ENCODE results near the gene CDC5L. TPM values are rescaled to one million over a fixed set of nuclear protein-coding genes. Genes with fewer than 3 reads are reported as not detected.

CDC5L gene
- total RNA-seq, 1 donor from 2014 or later, result 25.6 TPM

- Mint-ChIP-seq H3K4me3 (no peak overlapping the region), H3K27me3 (ENCODE audit: low read depth) (no peaks in the 10 kb centered on the region), H3K4me1 (peaks cover 1% of the 10 kb centered on the region), H3K27ac (no peak overlapping the region), H3K36me3 (peaks cover 65% of the 10 kb centered on the region), H3K9me3 (peaks cover 23% of the 10 kb centered on the region)
- DNase-seq (ENCODE audit: low spot score in 2 of 2, unreplicated experiment in 2 of 2), result no peak
- no peak for TF ChIP-seq CTCF (IDR thresholded peaks at IDR 0.05; ENCODE audit: unreplicated experiment)
These were observed 20.6 kb downstream of the CDC5L start for GRCh38 chr6:44407951-44408670.

GRCh38 chr6:44409207-44409794, 21.8 kb downstream of the CDC5L start:
- Mint-ChIP-seq H3K36me3 (peaks cover 65% of the 10 kb centered on the region), H3K4me3 (no peak overlapping the region), H3K27me3 (ENCODE audit: low read depth) (no peaks in the 10 kb centered on the region), H3K27ac (no peak overlapping the region), H3K4me1 (peaks cover 1% of the 10 kb centered on the region), H3K9me3 (peaks cover 18% of the 10 kb centered on the region)
- TF ChIP-seq CTCF (IDR thresholded peaks at IDR 0.05; ENCODE audit: unreplicated experiment), result no peak
- no peak for DNase-seq (ENCODE audit: low spot score in 2 of 2, unreplicated experiment in 2 of 2)

GRCh38 chr6:44410363-44410762, 22.9 kb downstream of the CDC5L start:
- H3K4me3 Mint-ChIP-seq, result no peak overlapping the region
- H3K27ac Mint-ChIP-seq, result no peak overlapping the region
- TF ChIP-seq CTCF (IDR thresholded peaks at IDR 0.05; ENCODE audit: unreplicated experiment), result no peak
- H3K4me1 Mint-ChIP-seq, result peaks cover 1% of the 10 kb centered on the region
- H3K27me3 Mint-ChIP-seq (ENCODE audit: low read depth), result no peaks in the 10 kb centered on the region
- H3K36me3 Mint-ChIP-seq, result peaks cover 68% of the 10 kb centered on the region
- DNase-seq (ENCODE audit: low spot score in 2 of 2, unreplicated experiment in 2 of 2), result no peak
- peaks cover 18% of the 10 kb centered on the region for H3K9me3 Mint-ChIP-seq

GRCh38 chr6:44411141-44411540, 23.6 kb downstream of the CDC5L start:
- DNase-seq (ENCODE audit: low spot score in 2 of 2, unreplicated experiment in 2 of 2), result no peak
- no peak for TF ChIP-seq CTCF (IDR thresholded peaks at IDR 0.05; ENCODE audit: unreplicated experiment)
- Mint-ChIP-seq H3K27ac (peak overlapping the region; percentile 52), H3K9me3 (peaks cover 18% of the 10 kb centered on the region), H3K4me3 (no peak overlapping the region), H3K27me3 (ENCODE audit: low read depth) (no peaks in the 10 kb centered on the region), H3K4me1 (peaks cover 1% of the 10 kb centered on the region), H3K36me3 (peaks cover 71% of the 10 kb centered on the region)

- no peak for TF ChIP-seq CTCF (IDR thresholded peaks at IDR 0.05; ENCODE audit: unreplicated experiment)
- Mint-ChIP-seq H3K27ac (no peak overlapping the region), H3K4me3 (no peak overlapping the region), H3K36me3 (peaks cover 59% of the 10 kb centered on the region), H3K27me3 (ENCODE audit: low read depth) (no peaks in the 10 kb centered on the region), H3K9me3 (peaks cover under 1% of the 10 kb centered on the region), H3K4me1 (peaks cover 1% of the 10 kb centered on the region)
- no peak for DNase-seq (ENCODE audit: low spot score in 2 of 2, unreplicated experiment in 2 of 2)
These were observed 27.9 kb downstream of the CDC5L start for GRCh38 chr6:44415449-44415848.

Measured in mesothelial cell of epicardium (in vitro differentiated cells).